ENCODE measurements around the gene IFNA13. TPM values are rescaled to one million over a fixed set of nuclear protein-coding genes. Genes with fewer than 3 reads are reported as not detected.

IFNA13 gene
- total RNA-seq, 1 experiment from 2014 or later: not detected

DNA sequence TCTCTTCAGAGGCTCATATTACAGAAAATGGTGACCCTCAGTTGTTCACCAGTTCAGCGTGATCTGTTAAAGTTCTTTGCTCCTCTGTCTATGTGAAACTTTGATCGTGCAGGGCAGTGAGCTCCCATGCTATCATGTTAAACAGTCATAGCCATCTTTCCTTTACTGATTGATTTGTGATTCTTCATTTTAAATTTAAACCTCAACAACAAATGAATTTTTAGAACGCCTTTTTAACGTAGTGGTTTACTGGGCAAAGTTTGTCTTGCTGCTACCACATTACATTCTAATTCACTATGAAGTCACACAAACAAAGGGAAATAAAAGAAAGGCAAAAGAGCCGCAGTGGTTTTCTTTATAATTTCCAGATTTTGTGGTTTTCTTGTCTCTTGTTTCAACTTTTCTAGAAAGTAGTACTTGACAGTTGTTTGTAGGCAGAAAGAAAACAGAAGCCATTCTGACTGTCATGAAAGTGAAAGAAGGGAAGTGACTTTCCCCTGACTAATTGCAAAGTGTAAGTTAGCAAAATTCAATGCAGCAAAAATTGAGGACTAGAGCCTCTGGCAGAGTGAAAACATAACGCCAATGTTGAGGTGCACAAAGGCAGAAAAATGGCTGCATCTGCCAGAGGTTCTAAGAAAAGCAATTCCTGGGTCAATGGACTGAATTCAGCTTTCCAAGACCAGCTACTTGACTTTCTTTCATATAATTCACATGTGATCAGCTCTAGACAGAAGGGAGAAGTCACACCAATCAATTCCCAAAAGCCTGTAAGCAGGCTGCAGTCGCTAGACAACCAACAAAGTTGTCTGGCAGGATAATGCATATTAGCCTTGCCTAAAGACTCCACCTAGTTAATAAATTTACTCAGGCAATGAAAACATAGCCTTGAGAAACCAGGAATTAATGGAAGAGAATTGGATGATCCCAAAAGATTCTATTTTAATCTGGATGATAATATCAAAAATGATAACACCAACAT is 10.1 kb downstream of the IFNA13 start:
- no peak for DNase-seq (ENCODE audit: low spot score)

DNA sequence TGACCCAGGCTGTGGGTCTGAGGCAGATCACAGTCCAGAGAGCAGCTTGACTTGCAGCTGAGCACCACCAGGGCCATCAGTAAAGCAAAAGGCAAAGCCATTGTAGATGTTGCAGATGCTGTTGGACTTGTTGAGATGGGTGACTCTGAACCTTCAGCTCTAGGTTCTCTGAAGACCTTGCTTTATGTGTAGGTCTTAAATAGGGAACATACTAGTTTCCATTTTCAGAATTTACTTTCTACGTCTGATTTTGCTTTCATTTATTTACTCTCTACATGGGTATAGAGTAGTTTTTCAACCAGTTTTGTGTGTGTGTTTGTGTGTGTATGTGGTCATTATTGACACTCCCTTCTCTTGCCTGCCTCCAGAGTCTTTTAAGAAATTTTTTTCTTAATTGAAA is 17.1 kb downstream of the IFNA13 start, which contains the start of gene IFNA6:
Gene IFNA6 (minus strand): TSS at position 101 of the 400 bp plus-strand sequence. CDS start 0 bp downstream, at position 101.
- no peak for DNase-seq (ENCODE audit: low spot score)

DNA sequence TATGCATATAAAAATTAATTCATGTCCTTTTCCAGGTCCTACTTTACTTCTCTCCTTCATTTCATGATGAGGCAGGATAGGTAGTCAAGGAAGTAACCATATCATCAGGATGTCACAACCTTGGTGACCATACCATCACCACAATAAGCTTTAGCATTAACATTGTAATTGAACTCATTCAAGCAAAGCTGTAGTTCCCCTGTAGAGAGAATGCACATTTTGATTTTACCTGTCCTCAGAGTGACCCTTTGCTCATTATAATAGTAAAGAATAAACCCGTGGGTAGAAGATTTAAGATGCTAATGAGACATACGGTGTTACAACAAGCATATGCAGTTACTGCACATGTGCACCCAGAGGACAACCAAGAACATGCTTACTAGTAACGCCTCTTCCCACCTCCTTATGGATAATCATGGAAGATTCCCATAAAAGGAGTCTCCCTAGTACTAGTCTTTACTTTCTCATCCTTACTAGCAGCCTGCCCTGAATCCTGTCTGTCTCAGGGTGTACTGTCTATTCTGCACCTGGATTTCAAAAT is 19.4 kb downstream of the IFNA13 start:
- no peak for DNase-seq (ENCODE audit: low spot score)

DNA sequence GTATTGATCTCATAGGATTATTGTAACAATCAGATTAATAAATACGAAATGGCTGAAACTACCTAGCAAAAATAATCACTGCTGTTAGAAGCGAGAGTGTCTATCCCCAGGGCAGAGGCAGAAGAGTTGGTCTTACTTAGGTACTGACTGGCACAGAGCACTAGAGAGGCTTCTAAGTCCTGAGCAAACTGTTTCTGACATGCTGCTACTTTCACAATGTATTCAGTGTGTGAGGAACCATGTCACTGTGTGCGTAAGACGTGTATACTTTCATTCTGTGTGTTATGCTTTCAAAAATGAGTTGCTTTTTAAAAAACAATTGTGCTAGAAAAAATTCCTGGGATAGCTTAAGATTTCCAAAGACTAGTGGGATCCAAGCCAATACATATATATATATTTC is 27.1 kb downstream of the IFNA13 start:
- DNase-seq (ENCODE audit: low spot score): no peak

DNA sequence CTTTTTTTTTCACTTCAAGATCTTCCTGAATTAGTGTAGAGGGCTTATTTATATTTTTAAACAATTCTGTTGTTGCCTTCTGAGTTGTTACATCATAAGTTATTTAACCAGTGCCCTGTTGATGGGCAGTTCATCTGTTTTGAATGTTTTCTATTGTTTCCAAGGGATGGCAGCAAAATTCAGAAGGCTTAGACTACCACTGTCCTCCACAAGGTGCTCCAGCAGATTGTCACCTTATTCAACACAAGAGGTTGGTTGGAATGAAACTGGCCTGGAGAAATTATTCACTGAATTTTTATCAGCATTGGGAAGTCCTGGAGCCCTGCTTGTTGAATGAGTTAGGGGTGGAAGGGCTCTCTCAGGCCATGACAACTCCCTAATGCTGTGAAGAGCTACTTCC is 31.4 kb downstream of the IFNA13 start:
- DNase-seq (ENCODE audit: low spot score): no peak

DNA sequence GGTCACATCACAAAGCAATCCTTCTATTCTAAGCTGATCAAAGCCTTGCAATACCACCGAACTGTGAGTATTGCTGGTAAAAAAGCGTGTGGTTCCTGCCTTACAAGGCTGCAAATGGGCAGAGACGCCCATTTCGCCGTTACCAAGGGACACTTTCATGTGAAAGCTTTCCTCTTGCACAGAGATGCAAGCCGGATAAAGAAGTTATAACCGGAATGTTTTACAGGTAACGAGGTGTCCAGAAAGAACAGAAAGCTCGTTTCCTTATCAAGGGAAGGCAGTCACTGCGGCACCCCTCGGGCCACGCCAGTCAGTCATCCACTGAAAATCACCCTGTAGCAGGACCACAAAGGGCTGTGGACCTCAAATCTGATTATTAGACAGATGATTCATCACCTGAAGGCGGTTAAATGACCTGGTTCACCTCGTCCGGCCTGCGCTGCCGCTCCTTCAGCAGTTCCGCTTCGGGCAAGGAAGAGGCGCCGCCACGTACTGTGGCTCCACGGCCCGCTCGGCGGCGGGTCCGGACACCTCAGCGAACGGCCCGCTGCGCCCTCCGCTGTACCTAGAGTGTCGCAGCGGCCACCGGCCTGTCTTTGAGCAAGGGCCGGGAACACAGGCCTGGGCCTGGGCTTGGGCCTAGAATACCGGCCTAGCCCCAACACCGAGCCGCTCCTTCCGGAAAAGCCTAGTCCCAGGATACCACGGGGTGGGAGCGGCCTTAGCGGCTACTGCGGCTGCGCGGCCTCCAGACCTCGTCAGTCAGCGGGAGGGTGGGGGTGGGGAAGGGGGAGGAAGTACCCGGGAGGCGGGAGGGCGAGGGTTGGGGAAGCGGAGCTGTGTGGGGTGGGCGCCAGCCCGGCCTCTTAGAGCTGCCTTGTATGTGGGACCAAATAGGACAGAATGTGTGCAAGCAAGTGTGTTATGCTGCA is 32.9 kb downstream of the IFNA13 start, which contains the start of gene KLHL9:
Gene KLHL9 (minus strand): TSS at position 704 of the 932 bp plus-strand sequence. CDS start 545 bp downstream, at position 159.
- no peak for DNase-seq (ENCODE audit: low spot score)

DNA sequence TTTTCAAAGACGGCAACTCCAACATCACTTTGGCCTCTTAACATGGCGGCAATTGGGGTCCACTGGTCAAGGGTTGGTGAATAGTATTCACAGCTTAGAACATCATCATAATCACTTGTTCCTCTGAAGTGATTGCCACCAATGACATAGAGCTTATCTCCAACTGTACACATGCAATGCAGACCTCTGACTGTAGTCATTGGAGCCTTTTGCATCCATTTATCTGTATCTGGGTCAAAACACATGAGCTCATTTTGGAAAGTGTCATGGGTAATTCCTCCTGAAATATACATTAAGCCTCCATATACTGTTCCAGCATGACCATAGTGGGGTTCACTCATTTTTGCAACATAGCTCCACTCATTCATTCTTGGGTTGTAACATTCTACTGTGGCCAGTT is 34.6 kb downstream of the IFNA13 start:
- DNase-seq (ENCODE audit: low spot score): no peak

DNA sequence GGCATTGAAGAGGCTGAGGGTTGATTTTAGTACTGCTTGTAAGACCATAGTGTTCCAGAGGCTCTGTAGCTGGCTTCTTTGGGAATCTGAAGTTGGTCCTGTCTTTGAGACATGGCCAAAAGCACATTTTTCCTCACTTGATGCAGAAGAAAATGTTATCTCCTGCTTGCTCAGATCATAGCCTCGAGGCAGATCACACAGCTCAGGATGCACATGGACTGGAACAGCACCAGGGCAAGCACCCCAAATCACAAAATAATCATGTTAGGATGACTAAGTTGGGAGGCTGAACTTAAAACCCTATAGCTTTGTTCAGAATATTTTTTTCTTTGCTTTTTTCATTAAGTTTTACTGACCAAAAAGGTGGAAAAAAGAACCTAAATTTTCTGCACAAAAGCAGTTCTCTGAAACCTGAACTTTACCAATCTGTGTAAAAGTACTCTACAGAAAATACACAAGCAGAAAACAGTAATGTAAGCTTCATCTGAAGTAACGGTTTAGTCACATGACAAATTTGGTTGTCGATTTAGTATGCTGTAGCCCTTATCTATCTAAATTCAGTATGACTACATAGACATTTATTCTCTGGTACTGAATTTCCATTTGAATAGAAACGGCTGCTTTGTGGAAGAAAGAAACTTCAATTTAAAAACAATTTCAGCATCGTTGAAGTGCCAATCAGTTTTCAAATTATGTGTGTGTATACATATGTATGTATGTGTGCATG is 36.0 kb downstream of the IFNA13 start:
- DNase-seq (ENCODE audit: low spot score): no peak

DNA sequence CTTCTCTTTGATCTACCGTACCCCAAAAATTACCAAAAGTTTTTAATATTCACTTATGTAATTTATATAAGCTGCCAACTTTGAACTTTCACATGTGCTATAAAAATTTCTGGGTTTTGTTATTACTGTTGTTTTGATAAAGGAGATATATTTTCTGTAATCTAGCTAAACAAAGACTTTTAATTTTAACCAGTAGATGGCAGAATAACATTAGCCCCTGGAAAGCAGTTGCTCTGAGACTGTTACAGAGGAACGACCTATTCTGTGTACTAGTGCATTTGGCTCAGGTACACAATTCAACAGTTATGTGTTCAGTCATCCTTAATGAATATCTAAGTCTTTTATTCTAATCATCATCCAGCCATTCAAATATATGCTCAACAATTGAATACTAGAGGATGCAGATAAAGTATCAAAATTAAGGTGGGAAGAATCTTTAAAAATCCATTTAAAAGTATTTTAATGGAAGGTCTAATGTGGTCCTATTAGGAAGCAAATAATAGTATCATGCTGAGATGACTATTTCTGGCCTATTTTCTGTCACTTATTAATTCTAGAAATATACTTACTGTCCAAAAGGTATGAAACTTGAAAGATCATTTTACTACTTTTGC is 41.2 kb downstream of the IFNA13 start:
- DNase-seq (ENCODE audit: low spot score): no peak

DNA sequence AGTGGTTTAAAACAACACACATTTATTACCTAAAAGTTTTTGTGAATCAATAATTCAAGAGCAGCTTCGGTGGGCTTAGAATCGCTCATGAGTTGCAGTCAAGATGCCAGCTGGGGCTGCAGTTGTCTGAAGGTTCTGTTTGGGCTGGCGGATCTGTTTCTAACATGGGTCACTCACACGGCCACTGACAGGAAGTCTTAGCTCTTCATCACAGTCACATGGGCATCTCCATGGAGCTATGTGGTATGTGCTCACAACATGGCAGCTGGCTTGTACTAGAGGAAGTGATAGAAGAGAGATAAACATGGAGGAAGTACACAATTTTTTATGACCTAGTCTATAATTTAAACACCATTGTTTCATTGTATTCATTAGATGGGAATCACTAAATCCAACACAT is 43.8 kb downstream of the IFNA13 start:
- no peak for DNase-seq (ENCODE audit: low spot score)

DNA sequence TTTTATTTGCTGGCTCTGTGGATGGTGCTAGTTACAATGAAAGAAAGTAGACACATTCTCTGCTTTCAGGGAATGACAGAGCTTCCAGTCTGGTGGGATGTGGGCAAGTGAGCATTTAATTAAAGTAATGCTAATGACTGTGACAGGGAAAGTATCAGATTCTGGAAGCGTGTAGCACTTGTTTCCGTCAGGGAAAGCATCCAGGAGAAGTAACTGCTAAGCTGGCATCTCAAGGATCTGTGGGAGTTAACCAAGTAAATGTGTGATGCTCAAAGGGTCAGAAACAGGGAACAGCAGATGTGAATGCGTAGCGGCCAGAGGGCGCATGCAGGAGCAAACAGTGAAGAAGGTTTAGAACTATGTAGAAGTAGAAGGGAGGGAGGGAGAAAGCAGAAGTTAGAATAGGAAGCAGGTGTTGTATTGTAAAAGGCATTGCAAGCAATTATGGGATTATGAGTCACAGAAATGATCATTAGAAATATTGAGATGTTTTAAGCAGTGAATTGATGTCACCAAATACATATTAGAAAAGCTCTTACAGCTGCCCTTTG is 44.9 kb downstream of the IFNA13 start:
- DNase-seq (ENCODE audit: low spot score): no peak

DNA sequence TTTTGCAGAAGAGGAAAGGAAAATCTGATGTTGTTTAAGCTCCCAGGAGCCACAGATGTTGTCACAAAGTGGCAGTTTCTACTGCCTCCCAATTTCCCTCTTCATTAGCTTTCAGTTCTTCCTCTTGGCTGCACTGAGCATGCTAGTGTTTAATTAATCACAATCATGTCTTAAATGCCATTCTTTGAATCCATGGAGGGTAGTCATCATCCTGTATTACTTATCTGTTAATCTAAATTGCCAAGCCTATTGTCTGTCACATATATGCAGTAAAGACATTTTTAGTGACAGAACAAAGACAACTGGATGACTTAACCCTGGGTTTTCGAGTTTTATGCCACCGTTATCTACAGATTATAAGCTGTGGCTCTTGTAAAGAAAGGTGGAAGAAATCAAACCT is 47.4 kb downstream of the IFNA13 start:
- DNase-seq (ENCODE audit: low spot score): no peak

DNA sequence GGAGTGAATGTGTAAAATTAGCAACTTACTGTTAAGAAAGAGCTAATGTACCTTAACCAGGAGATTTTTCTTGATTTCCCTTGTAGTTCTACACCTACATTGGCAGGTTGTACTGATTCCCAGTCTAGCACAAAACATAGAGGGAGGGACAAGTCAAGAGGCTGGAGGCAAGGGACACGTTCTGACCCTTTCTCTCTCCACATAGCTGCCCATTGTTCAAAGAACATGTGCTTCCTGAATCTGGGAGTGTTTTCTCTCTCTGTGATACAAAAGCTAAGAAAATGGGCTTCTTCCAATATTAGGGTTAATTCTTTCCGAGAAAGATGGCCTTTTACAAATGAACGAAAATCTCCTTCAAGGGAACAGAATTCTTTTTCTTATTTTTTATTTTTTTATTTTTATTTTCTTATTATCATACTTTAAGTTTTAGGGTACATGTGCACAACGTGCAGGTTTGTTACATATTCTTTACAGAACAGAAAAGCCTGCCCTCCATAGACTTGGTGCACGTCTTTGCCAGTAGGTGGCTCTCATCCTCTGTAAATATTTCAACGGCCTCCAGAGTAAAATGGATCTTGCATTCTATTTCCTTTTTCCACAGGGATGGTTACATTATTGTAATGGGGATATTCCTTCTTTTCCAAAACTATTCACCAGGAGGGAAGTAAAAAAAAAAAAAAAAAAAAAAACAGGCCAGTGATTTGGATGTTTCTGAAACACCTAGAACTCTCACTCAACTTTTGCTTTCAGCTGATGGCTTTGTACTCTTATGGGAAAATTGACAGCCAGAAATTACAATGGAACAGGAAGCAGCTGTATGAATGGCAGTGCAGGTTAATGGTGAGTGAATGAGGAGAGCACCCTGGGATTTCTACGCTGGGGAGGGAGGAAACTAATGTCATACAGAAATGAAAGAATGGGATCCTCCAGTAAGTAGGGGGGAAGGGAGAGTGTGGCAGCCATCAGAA is 49.6 kb downstream of the IFNA13 start:
- DNase-seq (ENCODE audit: low spot score): no peak

Other genes with a start within 250 kb of the IFNA13 start
- gene IFNW1, start 226.2 kb downstream of the IFNA13 start, total RNA-seq (2014; rRNA removed; shearing (Covaris generic)): not detected in 2 replicates
- gene IFNA21, start 201.4 kb downstream of the IFNA13 start, total RNA-seq (2014; rRNA removed; shearing (Covaris generic)): 0.15 TPM in 1 of 2 replicates, not detected in the other
- 0.27 TPM in 1 of 2 replicates, not detected in the other for gene IFNA4, start 180.5 kb downstream of the IFNA13 start, total RNA-seq (2014; rRNA removed; shearing (Covaris generic))
- not detected in 2 replicates for gene IFNA7, start 165.9 kb downstream of the IFNA13 start, total RNA-seq (2014; rRNA removed; shearing (Covaris generic))
- gene IFNA10, start 160.9 kb downstream of the IFNA13 start, total RNA-seq (2014; rRNA removed; shearing (Covaris generic)): not detected in 2 replicates
- gene IFNA16, start 150.7 kb downstream of the IFNA13 start, total RNA-seq (2014; rRNA removed; shearing (Covaris generic)): not detected in 2 replicates
- not detected in 2 replicates for gene IFNA17, start 139.8 kb downstream of the IFNA13 start, total RNA-seq (2014; rRNA removed; shearing (Covaris generic))
- 0.31 TPM in 1 of 2 replicates, not detected in the other for gene IFNA14, start 128.1 kb downstream of the IFNA13 start, total RNA-seq (2014; rRNA removed; shearing (Covaris generic))
- not detected in 2 replicates for gene IFNA5, start 62.7 kb downstream of the IFNA13 start, total RNA-seq (2014; rRNA removed; shearing (Covaris generic))
- 0.06 TPM in 1 of 2 replicates, not detected in the other for gene KLHL9, start 32.7 kb downstream of the IFNA13 start, total RNA-seq (2014; rRNA removed; shearing (Covaris generic))
- gene IFNA6, start 17.2 kb downstream of the IFNA13 start, total RNA-seq (2014; rRNA removed; shearing (Covaris generic)): not detected in 2 replicates
- not detected in 2 replicates for gene IFNA2, start 17.3 kb upstream of the IFNA13 start, total RNA-seq (2014; rRNA removed; shearing (Covaris generic))
- gene IFNA8, start 41.1 kb upstream of the IFNA13 start, total RNA-seq (2014; rRNA removed; shearing (Covaris generic)): not detected in 2 replicates
- gene IFNA1, start 72.4 kb upstream of the IFNA13 start, total RNA-seq (2014; rRNA removed; shearing (Covaris generic)): not detected in 2 replicates
- not detected in 2 replicates for gene IFNE, start 114.3 kb upstream of the IFNA13 start, total RNA-seq (2014; rRNA removed; shearing (Covaris generic))

Measured in H4 (cell line).